ENCODE results near the gene CRX. TPM values are rescaled to one million over a fixed set of nuclear protein-coding genes. Genes with fewer than 3 reads are reported as not detected.

CRX gene
- total RNA-seq, result not detected

DNA sequence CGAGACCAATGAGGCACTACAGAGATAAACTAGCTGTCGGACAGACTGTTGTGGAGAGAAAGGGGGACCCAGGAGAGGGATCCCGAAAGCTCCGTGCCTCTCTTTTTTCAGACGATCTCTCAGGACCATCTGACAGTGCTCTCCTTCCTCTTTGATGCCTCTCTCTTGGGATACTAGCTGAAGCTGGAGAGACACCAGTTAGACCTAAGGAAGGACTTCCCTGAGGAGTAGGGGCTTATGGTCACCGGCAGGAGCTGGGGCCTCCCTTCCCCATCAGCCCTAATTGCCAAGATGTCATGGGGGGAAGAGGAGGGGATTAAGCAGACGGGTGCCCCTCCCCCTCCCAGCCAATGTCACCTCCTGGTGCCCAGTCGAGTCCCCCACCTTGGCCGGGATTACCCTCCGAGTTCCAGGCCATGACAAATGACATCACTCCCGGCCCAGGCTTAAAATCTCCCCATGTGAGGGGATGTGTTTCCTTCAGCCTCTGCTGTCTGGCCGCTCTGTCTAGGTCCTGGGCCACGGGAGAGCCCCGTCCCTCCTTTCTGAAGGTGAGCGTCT is at the start of gene CRX:
Gene CRX, plus strand, starts transcription at position 478 of the 561 bp plus-strand sequence. CDS start 12,507 bp downstream, outside the sequence.

GRCh38 chr19:47778049-47778953 is 43.4 kb upstream of the CRX start, which contains the start of gene SELENOW:
Gene SELENOW (plus strand): TSS chr19:47778703. CDS start chr19:47778786, 83 bp downstream.

GRCh38 chr19:47804451-47804850 is 17.3 kb upstream of the CRX start, which contains the start of gene TPRX1:
Gene TPRX1 (minus strand): TSS chr19:47804551. CDS start chr19:47804539, 12 bp downstream.

DNA sequence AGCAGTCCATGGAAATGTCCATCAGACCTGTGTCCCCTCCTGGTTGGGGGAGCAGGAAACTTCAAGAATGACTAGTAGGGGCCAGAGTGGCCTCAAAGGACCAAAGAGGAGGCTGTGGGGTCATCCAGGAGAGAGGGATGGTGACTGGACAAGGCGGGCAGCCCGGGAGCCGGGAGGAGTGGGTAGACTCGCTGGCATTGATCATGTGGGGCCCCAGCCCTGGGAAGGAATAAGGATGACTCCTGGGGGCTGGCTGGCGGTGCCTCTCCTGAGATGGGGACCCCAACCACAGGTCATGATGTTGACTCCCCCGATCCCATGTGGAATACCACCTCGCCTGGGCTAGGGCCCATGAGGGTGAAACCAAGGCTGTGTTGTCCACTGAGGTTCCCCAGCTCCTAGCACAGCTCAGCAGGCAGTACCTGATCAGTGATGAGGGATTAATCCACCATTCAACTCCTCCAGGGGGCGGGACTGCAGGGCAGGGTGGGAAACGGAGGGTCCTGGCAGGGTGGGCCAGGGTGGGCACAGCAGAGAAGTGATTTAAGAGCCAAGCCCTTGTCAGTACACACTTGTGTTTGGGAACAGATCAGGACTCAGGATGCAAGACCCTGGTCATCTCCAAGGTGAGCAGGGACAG is 37.0 kb downstream of the CRX start, which contains the start of gene TPRX2:
Gene TPRX2, plus strand, starts transcription at position 590 of the 640 bp plus-strand sequence. Its CDS starts 12 bp downstream, at position 602.

GRCh38 chr19:47886010-47886559 is 64.3 kb downstream of the CRX start, which contains the start of gene SULT2A1:
Gene SULT2A1 (minus strand): TSS chr19:47886315. CDS start chr19:47886257, 58 bp downstream.

Small RNAs within 50 kb of the gene (small RNA-seq; reads per million reads assigned to genes)
- not detected for gene AC008745.1 (ENCODE audit: low replicate concordance)

Other genes starting within 250 kb of the CRX start
- gene ZNF541, start 248.8 kb upstream of the CRX start, total RNA-seq, result 0.18 TPM
- 17.7 TPM for gene BICRA, start 212.8 kb upstream of the CRX start, total RNA-seq
- 46.1 TPM for gene EHD2, start 108.5 kb upstream of the CRX start, total RNA-seq
- 144 TPM for gene NOP53, start 76.4 kb upstream of the CRX start, total RNA-seq
- gene SELENOW, start 43.2 kb upstream of the CRX start, total RNA-seq, result 172 TPM
- not detected for gene TPRX1, start 17.4 kb upstream of the CRX start, total RNA-seq
- gene TPRX2, start 37.3 kb downstream of the CRX start, total RNA-seq, result not detected
- 0.41 TPM for gene SULT2A1, start 64.4 kb downstream of the CRX start, total RNA-seq
- gene BSPH1, start 170.2 kb downstream of the CRX start, total RNA-seq, result not detected
- gene ELSPBP1, start 172.7 kb downstream of the CRX start, total RNA-seq, result not detected
- not detected for gene CABP5, start 222.1 kb downstream of the CRX start, total RNA-seq

Data from metanephros (tissue), 2 donors.